ENCODE measurements around the gene CALB2. TPM values are rescaled to one million over a fixed set of nuclear protein-coding genes. Genes with fewer than 3 reads are reported as not detected.

Gene CALB2
- polyA plus RNA-seq, 2 of the 4 experiments (the other 2 are of a cell fraction), result 3.7 to 6.4 TPM

DNA sequence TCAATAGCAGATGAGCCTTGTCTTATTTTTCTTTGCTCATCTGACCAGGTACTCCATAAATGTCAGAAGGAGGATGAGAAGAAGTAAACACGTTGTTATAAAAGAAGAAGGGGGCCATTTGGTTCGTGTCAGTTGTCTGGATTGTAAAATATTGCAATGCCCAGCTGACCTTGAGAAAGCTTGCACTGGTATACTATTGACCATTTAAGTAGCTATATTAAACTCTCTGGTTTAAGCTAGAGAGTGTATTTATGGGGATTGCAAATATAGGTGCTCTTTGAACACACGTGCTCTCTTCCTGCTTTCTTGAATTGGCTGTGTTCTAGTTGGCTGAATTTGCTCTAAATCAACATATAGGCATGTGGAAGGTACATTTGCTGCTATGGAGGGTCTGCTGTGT, 43.3 kb upstream of the CALB2 start:
- TF ChIP-seq, protein P1, sequence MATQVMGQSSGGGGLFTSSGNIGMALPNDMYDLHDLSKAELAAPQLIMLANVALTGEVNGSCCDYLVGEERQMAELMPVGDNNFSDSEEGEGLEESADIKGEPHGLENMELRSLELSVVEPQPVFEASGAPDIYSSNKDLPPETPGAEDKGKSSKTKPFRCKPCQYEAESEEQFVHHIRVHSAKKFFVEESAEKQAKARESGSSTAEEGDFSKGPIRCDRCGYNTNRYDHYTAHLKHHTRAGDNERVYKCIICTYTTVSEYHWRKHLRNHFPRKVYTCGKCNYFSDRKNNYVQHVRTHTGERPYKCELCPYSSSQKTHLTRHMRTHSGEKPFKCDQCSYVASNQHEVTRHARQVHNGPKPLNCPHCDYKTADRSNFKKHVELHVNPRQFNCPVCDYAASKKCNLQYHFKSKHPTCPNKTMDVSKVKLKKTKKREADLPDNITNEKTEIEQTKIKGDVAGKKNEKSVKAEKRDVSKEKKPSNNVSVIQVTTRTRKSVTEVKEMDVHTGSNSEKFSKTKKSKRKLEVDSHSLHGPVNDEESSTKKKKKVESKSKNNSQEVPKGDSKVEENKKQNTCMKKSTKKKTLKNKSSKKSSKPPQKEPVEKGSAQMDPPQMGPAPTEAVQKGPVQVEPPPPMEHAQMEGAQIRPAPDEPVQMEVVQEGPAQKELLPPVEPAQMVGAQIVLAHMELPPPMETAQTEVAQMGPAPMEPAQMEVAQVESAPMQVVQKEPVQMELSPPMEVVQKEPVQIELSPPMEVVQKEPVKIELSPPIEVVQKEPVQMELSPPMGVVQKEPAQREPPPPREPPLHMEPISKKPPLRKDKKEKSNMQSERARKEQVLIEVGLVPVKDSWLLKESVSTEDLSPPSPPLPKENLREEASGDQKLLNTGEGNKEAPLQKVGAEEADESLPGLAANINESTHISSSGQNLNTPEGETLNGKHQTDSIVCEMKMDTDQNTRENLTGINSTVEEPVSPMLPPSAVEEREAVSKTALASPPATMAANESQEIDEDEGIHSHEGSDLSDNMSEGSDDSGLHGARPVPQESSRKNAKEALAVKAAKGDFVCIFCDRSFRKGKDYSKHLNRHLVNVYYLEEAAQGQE (IDR thresholded peaks at IDR 0.05), result no peak
- no peak for TF ChIP-seq RNF2 (IDR thresholded peaks at IDR 0.05; ENCODE audit: borderline replicate concordance, low read depth)
- no peaks in the 10 kb centered on the region for H3K9me3 ChIP-seq
- ChIA-PET POLR2A (interaction anchor here (0.5 kb wide), 1 partner anchor 26 kb away, joined by 5 read pairs; the partner anchor contains the start of gene CMTR2), CTCF (interaction anchor here (0.8 kb wide), 1 partner anchor 42 kb away, joined by 3 read pairs; no protein-coding TSS in a partner anchor)
- H3K27ac ChIP-seq, result no peak overlapping the region
- ATAC-seq (no peak), FAIRE-seq (no peak), DNase-seq (ENCODE audit: low read depth in 1 of 2, low spot score in 1 of 2) (no peak)
- no peak overlapping the region for H3K4me3 ChIP-seq
- H3K4me1 ChIP-seq, result no peaks in the 10 kb centered on the region
- 5% methylated on average over 3 of the region's 3 CpGs for WGBS (ENCODE audit: missing lambda C conversion rate)
- no peak overlapping the region for H3K4me2 ChIP-seq

DNA sequence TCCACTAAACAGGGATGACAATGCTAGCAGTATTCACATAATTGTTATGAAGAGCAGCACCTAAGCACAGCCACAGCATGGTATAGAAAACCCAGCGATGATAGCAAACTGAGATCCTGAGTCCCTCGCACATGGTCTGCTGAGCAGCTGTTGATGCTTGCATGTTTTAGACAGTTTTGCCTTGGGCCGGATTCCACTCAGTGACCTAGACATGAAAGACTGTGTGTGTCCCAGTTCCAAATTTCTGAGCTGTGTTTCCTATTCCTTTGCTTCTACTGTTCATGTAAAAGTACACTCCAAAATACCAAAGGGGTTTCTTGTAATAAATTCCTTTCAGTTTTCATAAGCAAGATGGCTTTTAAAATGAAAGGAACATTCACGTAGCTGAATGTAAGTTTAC, 38.5 kb upstream of the CALB2 start:
- no peak overlapping the region for H3K27ac ChIP-seq
- POLR2A ChIA-PET, result no interaction called here
- ATAC-seq (no peak), DNase-seq (ENCODE audit: low read depth in 1 of 2, low spot score in 1 of 2) (no peak), FAIRE-seq (no peak)
- H3K4me2 ChIP-seq, result no peak overlapping the region
- WGBS (ENCODE audit: missing lambda C conversion rate), result 58% methylated on average over 4 of the region's 4 CpGs
- H3K9me3 ChIP-seq, result no peaks in the 10 kb centered on the region
- no peaks in the 10 kb centered on the region for H3K4me1 ChIP-seq
- TF ChIP-seq NR3C1 (IDR thresholded peaks at IDR 0.05) (no peak), POLR2AphosphoS2 (conservative IDR thresholded peaks at IDR 0.05; ENCODE audit: low read length) (no peak), CEBPB (IDR thresholded peaks at IDR 0.05) (no peak), SMC3 (IDR thresholded peaks at IDR 0.05) (no peak), RARB (CRISPR knock-in tag; IDR thresholded peaks at IDR 0.05) (no peak), TP53 (CRISPR knock-in tag; IDR thresholded peaks at IDR 0.05) (no peak), BHLHE40 (IDR thresholded peaks at IDR 0.05; ENCODE audit: low read depth, low read length) (no peak), MAZ (IDR thresholded peaks at IDR 0.05; ENCODE audit: borderline replicate concordance, low read depth, low read length) (no peak), EHMT2 (IDR thresholded peaks at IDR 0.05; ENCODE audit: low read depth) (no peak), HDAC2 (IDR thresholded peaks at IDR 0.05) (no peak), RNF2 (IDR thresholded peaks at IDR 0.05; ENCODE audit: borderline replicate concordance, low read depth) (no peak), KDM5A (IDR thresholded peaks at IDR 0.05) (no peak)
- TF ChIP-seq, protein P2, sequence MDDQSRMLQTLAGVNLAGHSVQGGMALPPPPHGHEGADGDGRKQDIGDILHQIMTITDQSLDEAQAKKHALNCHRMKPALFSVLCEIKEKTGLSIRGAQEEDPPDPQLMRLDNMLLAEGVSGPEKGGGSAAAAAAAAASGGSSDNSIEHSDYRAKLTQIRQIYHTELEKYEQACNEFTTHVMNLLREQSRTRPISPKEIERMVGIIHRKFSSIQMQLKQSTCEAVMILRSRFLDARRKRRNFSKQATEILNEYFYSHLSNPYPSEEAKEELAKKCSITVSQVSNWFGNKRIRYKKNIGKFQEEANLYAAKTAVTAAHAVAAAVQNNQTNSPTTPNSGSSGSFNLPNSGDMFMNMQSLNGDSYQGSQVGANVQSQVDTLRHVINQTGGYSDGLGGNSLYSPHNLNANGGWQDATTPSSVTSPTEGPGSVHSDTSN (IDR thresholded peaks at IDR 0.05), result no peak
- TF ChIP-seq, protein P3, sequence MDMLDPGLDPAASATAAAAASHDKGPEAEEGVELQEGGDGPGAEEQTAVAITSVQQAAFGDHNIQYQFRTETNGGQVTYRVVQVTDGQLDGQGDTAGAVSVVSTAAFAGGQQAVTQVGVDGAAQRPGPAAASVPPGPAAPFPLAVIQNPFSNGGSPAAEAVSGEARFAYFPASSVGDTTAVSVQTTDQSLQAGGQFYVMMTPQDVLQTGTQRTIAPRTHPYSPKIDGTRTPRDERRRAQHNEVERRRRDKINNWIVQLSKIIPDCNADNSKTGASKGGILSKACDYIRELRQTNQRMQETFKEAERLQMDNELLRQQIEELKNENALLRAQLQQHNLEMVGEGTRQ (IDR thresholded peaks at IDR 0.05), result no peak
- CTCF ChIA-PET, result no interaction called here
- no peak overlapping the region for H3K4me3 ChIP-seq

DNA sequence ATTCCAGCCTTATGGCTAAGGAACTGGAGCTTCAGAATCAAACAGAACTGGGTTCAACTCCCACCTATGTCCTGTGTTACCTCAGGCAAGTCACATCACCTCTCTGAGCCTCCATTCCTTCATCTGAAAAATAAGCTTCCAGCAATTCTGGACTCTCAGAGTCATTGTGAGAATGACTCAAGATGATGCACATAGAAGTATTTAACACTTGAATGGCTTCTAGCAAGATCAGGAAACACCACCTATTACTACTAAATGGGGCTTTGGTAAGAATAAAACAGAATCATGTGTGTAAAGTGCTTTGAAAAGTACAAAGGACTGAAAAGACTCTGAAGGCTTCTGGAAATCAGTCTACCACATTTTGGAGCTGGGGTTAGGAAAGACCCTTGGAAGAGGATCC, 30.8 kb upstream of the CALB2 start:
- ChIA-PET POLR2A (no interaction called here), CTCF (interaction anchor here (1.9 to 3.0 kb wide), 2 partner anchors 15 to 17 kb away, joined by 5 to 9 read pairs; no protein-coding TSS in a partner anchor)
- Histone ChIP-seq H3K27ac (no peak overlapping the region), H3K4me3 (no peak overlapping the region), H3K4me2 (no peak overlapping the region), H3K9me3 (no peaks in the 10 kb centered on the region), H3K4me1 (no peaks in the 10 kb centered on the region)
- DNase-seq (ENCODE audit: low read depth in 1 of 2, low spot score in 1 of 2) (no peak), FAIRE-seq (no peak), ATAC-seq (no peak)
- TF ChIP-seq PHF8 (IDR thresholded peaks at IDR 0.05; ENCODE audit: borderline replicate concordance, low read depth) (no peak), RCOR1 (IDR thresholded peaks at IDR 0.05; ENCODE audit: low read depth, low read length) (no peak), EHF (CRISPR knock-in tag; IDR thresholded peaks at IDR 0.05) (no peak), CBX8 (IDR thresholded peaks at IDR 0.05) (no peak), MAZ (IDR thresholded peaks at IDR 0.05; ENCODE audit: borderline replicate concordance, low read depth, low read length) (no peak), SMC3 (IDR thresholded peaks at IDR 0.05) (no peak), FOXS1 (CRISPR knock-in tag; IDR thresholded peaks at IDR 0.05) (no peak), ZC3H11A (IDR thresholded peaks at IDR 0.05) (no peak)
- TF ChIP-seq, protein P4, sequence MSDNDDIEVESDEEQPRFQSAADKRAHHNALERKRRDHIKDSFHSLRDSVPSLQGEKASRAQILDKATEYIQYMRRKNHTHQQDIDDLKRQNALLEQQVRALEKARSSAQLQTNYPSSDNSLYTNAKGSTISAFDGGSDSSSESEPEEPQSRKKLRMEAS (IDR thresholded peaks at IDR 0.05), result no peak
